PC-3 (cell line): ENCODE measurements around the gene USH2A. TPM values are rescaled to one million over a fixed set of nuclear protein-coding genes. Genes with fewer than 3 reads are reported as not detected.

Experiments
- ATAC-seq: fragments of 200-7000 bp; cut with Tn5 transposase; 2 replicates; pipeline ENCODE4 v1.9.1; 2020; ENCODE audit warnings: mild to moderate bottlenecking, moderate library complexity
- BruUV-seq: library from RNA; stranded (reverse); fragments of 400-500 nt; replicated peaks from 2 replicates; lab custom pipeline; 2021; lab: Mats Ljungman, UMichigan
- CTCF ChIA-PET: fragments of 300-600 bp; sonication (Branson Sonifier 250); formaldehyde crosslinking; loops from one replicate; lab custom pipeline; 2022; ENCODE audit warnings: antibody characterized with exemption; lab: Charles Lee
- POLR2A ChIA-PET: fragments of 300-600 bp; sonication (Branson Sonifier 250); formaldehyde crosslinking; loops from one replicate; lab custom pipeline; 2022; ENCODE audit warnings: antibody characterized with exemption; ENCODE audit not compliant: unreplicated experiment; lab: Charles Lee
- DNase-seq: peaks from one replicate; pipeline ENCODE4 v3.0.0-alpha.2; 2015
- H2AFZ ChIP-seq: fragments of 300-600 bp; sonication (generic); 2 replicates; pipeline ENCODE4 v1.6.0; 2016; ENCODE audit warnings: antibody characterized with exemption, low read length
- H3F3A ChIP-seq: fragments of 300-600 bp; sonication (generic); one replicate; pipeline ENCODE4 v1.6.0; 2017; ENCODE audit warnings: antibody characterized with exemption, low read length, control low read depth, mild to moderate bottlenecking; ENCODE audit not compliant: unreplicated experiment
- H3K27ac ChIP-seq: fragments of 300-600 bp; sonication (generic); 2 replicates; pipeline ENCODE4 v1.5.1; 2016; ENCODE audit warnings: mild to moderate bottlenecking, low read length
- H3K27me3 ChIP-seq: fragments of 300-600 bp; sonication (generic); 2 replicates; pipeline ENCODE4 v1.6.1; 2016; ENCODE audit warnings: low read length, mixed read lengths
- H3K36me3 ChIP-seq: fragments of 300-600 bp; sonication (generic); 2 replicates; pipeline ENCODE4 v1.6.1; 2016; ENCODE audit warnings: low read depth, mixed run types, low read length, mixed read lengths
- H3K4me1 ChIP-seq: fragments of 300-600 bp; sonication (generic); 2 replicates; pipeline ENCODE4 v1.5.1; 2016; ENCODE audit warnings: low read length; ENCODE audit not compliant: insufficient read depth
- H3K4me2 ChIP-seq: fragments of 300-600 bp; sonication (generic); 2 replicates; pipeline ENCODE4 v1.6.0; 2016; ENCODE audit warnings: low read length
- H3K4me3 ChIP-seq: fragments of 300-600 bp; sonication (generic); 2 replicates; pipeline ENCODE4 v1.5.1; 2016; ENCODE audit warnings: mild to moderate bottlenecking, low read length, mixed read lengths
- H3K79me2 ChIP-seq: fragments of 300-600 bp; sonication (generic); 2 replicates; pipeline ENCODE4 v1.6.1; 2017; ENCODE audit warnings: low read length, mixed read lengths
- H3K9ac ChIP-seq: fragments of 300-600 bp; sonication (generic); 2 replicates; pipeline ENCODE4 v1.6.0; 2016; ENCODE audit warnings: mild to moderate bottlenecking, low read length
- H3K9me2 ChIP-seq: fragments of 300-600 bp; sonication (generic); replicated peaks from 2 replicates; pipeline ENCODE4 v1.6.1; 2016; ENCODE audit warnings: mixed run types, low read length, mixed read lengths
- H3K9me3 ChIP-seq: fragments of 300-600 bp; sonication (generic); 2 replicates; pipeline ENCODE4 v1.6.1; 2016; ENCODE audit warnings: low read length, mixed read lengths
- H4K20me1 ChIP-seq: fragments of 300-600 bp; sonication (generic); 2 replicates; pipeline ENCODE4 v1.6.1; 2016; ENCODE audit warnings: low read length, mixed read lengths
- CTCF ChIP-seq: fragments of 300-600 bp; sonication (generic); conservative IDR thresholded peaks from 2 replicates; pipeline ENCODE4 v1.5.1; 2017; ENCODE audit warnings: antibody characterized with exemption, low read depth, mild to moderate bottlenecking, low read length
- EZH2 ChIP-seq: fragments of 300-600 bp; sonication (generic); IDR thresholded peaks from one replicate; pipeline ENCODE4 v1.6.1; 2017; ENCODE audit warnings: antibody characterized with exemption, mild to moderate bottlenecking, low read length; ENCODE audit not compliant: unreplicated experiment
- EZH2phosphoT487 ChIP-seq: fragments of 300-600 bp; sonication (generic); IDR thresholded peaks from 2 replicates; pipeline ENCODE4 v1.6.1; 2018; ENCODE audit warnings: mild to moderate bottlenecking, antibody characterized with exemption, low read length, borderline replicate concordance
- intact Hi-C: fragments of 100-400 bp; cut with micrococcal nuclease; formaldehyde crosslinking; loops from 2 replicates; pipeline ENCODE4 v1.9.0; 2023
- total RNA-seq: library from RNA; depleted of rRNA; stranded (reverse); fragments of >200 nt; gene quantifications from 2 replicates; pipeline ENCODE4 v1.2.3, GENCODE V29; 2014

The USH2A gene
- total RNA-seq, 1 experiment from 2014 or later, result not detected

GRCh38 chr1:215612391-215612790 is 810.9 kb downstream of the USH2A start:
- intact Hi-C loops, result no loop called here
- peaks cover 50% of the 10 kb centered on the region for H3K36me3 ChIP-seq
- TF ChIP-seq EZH2, result no peak
- no peak for TF ChIP-seq EZH2phosphoT487
- no peak for TF ChIP-seq CTCF

GRCh38 chr1:215608646-215609045 is 814.6 kb downstream of the USH2A start:
- Histone ChIP-seq H3K4me1 (no peaks in the 10 kb centered on the region), H3K4me3 (no peak overlapping the region), H3K9me3 (no peaks in the 10 kb centered on the region), H3K27ac (no peak overlapping the region), H3K9me2 (no peaks in the 10 kb centered on the region), H3F3A (no peaks in the 10 kb centered on the region), H3K4me2 (no peak overlapping the region), H3K27me3 (no peaks in the 10 kb centered on the region), H3K9ac (no peak overlapping the region), H2AFZ (no peak overlapping the region), H4K20me1 (0 out of 2 replicates have a peak, but pooled peaks cover 5% of the 10 kb centered on the region), H3K79me2 (no peaks in the 10 kb centered on the region), H3K36me3 (peaks cover 61% of the 10 kb centered on the region)
- ChIA-PET CTCF (interaction anchor here (0.5 kb wide), 1 partner anchor 1022 kb away, joined by 4 read pairs; no protein-coding TSS in a partner anchor), POLR2A (no interaction called here)
- TF ChIP-seq EZH2phosphoT487, result no peak
- TF ChIP-seq EZH2, result no peak
- TF ChIP-seq CTCF, result no peak
- BruUV-seq, result no TSS peak
- intact Hi-C loops, result loop anchor here (10.0 kb wide), 1 partner anchor 54 kb away; no protein-coding TSS in a partner anchor
- no peak for ATAC-seq
- no peak for DNase-seq

More at GRCh38 chr1:215612391-215612790, 810.9 kb downstream of the USH2A start:
- ATAC-seq, result no peak; the same call in 1 of the 2 replicates
- ChIA-PET CTCF (no interaction called here), POLR2A (interaction anchor here (0.6 to 0.7 kb wide), 2 partner anchors 119 to 721 kb away, joined by 3 read pairs; no protein-coding TSS in a partner anchor)
- Histone ChIP-seq H3K9ac (no peak overlapping the region), H3F3A (no peaks in the 10 kb centered on the region), H3K4me3 (no peak overlapping the region), H3K27ac (no peak overlapping the region), H2AFZ (no peak overlapping the region), H3K9me3 (no peaks in the 10 kb centered on the region), H3K79me2 (no peaks in the 10 kb centered on the region), H4K20me1 (no peaks in the 10 kb centered on the region), H3K9me2 (no peaks in the 10 kb centered on the region), H3K4me1 (no peaks in the 10 kb centered on the region), H3K27me3 (no peaks in the 10 kb centered on the region), H3K4me2 (no peak overlapping the region)
- BruUV-seq, result no TSS peak
- DNase-seq, result no peak

GRCh38 chr1:215607412-215607811 is 815.8 kb downstream of the USH2A start:
- CTCF ChIA-PET, result interaction anchor here (0.6 kb wide), 1 partner anchor 1023 kb away, joined by 5 read pairs; no protein-coding TSS in a partner anchor
- H3K4me1 ChIP-seq, result no peaks in the 10 kb centered on the region
- POLR2A ChIA-PET, result no interaction called here

More at GRCh38 chr1:215607412-215607811, 815.8 kb downstream of the USH2A start:
- no TSS peak for BruUV-seq
- H2AFZ ChIP-seq, result no peak overlapping the region
- TF ChIP-seq CTCF, result no peak
- TF ChIP-seq EZH2, result no peak
- TF ChIP-seq EZH2phosphoT487, result no peak
- H3K36me3 ChIP-seq, result peaks cover 56% of the 10 kb centered on the region
- intact Hi-C loops, result loop anchor here (10.0 kb wide), 1 partner anchor 53 kb away; no protein-coding TSS in a partner anchor
- ATAC-seq (no peak), DNase-seq (no peak)
- no peak overlapping the region for H3K4me3 ChIP-seq
- H3F3A ChIP-seq, result no peaks in the 10 kb centered on the region
- H3K9me2 ChIP-seq, result no peaks in the 10 kb centered on the region
- H4K20me1 ChIP-seq, result 0 out of 2 replicates have a peak, but pooled peaks cover 5% of the 10 kb centered on the region
- H3K27me3 ChIP-seq, result no peaks in the 10 kb centered on the region
- no peak overlapping the region for H3K9ac ChIP-seq
- no peak overlapping the region for H3K4me2 ChIP-seq
- H3K27ac ChIP-seq, result no peak overlapping the region
- H3K9me3 ChIP-seq, result no peaks in the 10 kb centered on the region
- no peaks in the 10 kb centered on the region for H3K79me2 ChIP-seq
